ENCODE measurements around the gene TMEM19. TPM values are rescaled to one million over a fixed set of nuclear protein-coding genes. Genes with fewer than 3 reads are reported as not detected.

The TMEM19 gene
- total and polyA plus RNA-seq, 2 experiments from 2014 or later = 6.5 to 14.1 TPM

GRCh38 chr12:71683633-71684032 lies 2.2 kb upstream of the TMEM19 start:
- peaks cover 7% of the 10 kb centered on the region; the same call in 2 of the 3 replicates for H3K4me1 Mint-ChIP-seq

More at GRCh38 chr12:71683633-71684032, 2.2 kb upstream of the TMEM19 start:
- H3K4me1 ChIP-seq (ENCODE audit: insufficient read depth) = peaks cover 4% of the 10 kb centered on the region; the same call in 1 of the 2 replicates
- DNase-seq (ENCODE audit: low spot score) (no peak), ATAC-seq (no peak)
- Mint-ChIP-seq H3K27me3 (ENCODE audit: insufficient read depth, low read depth, poor library complexity) (no peaks in the 10 kb centered on the region), H3K9me3 (no peaks in the 10 kb centered on the region), H3K36me3 (ENCODE audit: low read depth) (no peaks in the 10 kb centered on the region), H3K4me3 (no peak overlapping the region), H3K27ac (no peak overlapping the region)
- no peak overlapping the region for H3K4me2 ChIP-seq
- no peak overlapping the region for H2AFZ ChIP-seq
- no peaks in the 10 kb centered on the region for H4K20me1 ChIP-seq (replicated peaks; ENCODE audit: insufficient read depth)
- TF ChIP-seq EZH2phosphoT487 (IDR thresholded peaks at IDR 0.05; ENCODE audit: unreplicated experiment) (no peak), ZNF331 (CRISPR knock-in tag; IDR thresholded peaks at IDR 0.05; ENCODE audit: low read depth) (no peak), ZNF114 (CRISPR knock-in tag; IDR thresholded peaks at IDR 0.05) (no peak), POLR2AphosphoS5 (IDR thresholded peaks at IDR 0.05; ENCODE audit: low read depth) (no peak), CREB1 (CRISPR knock-in tag; IDR thresholded peaks at IDR 0.05; ENCODE audit: low read depth) (no peak), CTCF (conservative IDR thresholded peaks at IDR 0.05; ENCODE audit: low read depth in 2 of 2) (no peak), NANOG (IDR thresholded peaks at IDR 0.05; ENCODE audit: borderline replicate concordance) (no peak), EZH2 (IDR thresholded peaks at IDR 0.05; ENCODE audit: low read depth, unreplicated experiment) (no peak), STAT1 (IDR thresholded peaks at IDR 0.05; ENCODE audit: unreplicated experiment) (no peak), ZNF462 (CRISPR knock-in tag; IDR thresholded peaks at IDR 0.05) (no peak), JUNB (IDR thresholded peaks at IDR 0.05; ENCODE audit: unreplicated experiment) (no peak), REST (IDR thresholded peaks at IDR 0.05; ENCODE audit: unreplicated experiment) (no peak), ETS1 (IDR thresholded peaks at IDR 0.05) (no peak)
- H3K27ac ChIP-seq (ENCODE audit: low read depth) = no peak overlapping the region
- peaks cover 15% of the 10 kb centered on the region; the same call in 1 of the 2 replicates for H3K79me2 ChIP-seq (replicated peaks; ENCODE audit: insufficient read depth)
- H3K36me3 ChIP-seq (ENCODE audit: insufficient read depth) = no peaks in the 10 kb centered on the region
- H3F3A ChIP-seq (replicated peaks; ENCODE audit: low read depth) = no peaks in the 10 kb centered on the region
- no peaks in the 10 kb centered on the region for H3K27me3 ChIP-seq (ENCODE audit: insufficient read depth)
- H3K4me3 ChIP-seq = no peak overlapping the region
- no peaks in the 10 kb centered on the region for H3K9me2 ChIP-seq (ENCODE audit: insufficient read depth)
